K562 (cell line): Measurements from ENCODE around the gene FRRS1L. TPM values are rescaled to one million over a fixed set of nuclear protein-coding genes. Genes with fewer than 3 reads are reported as not detected.

ENCODE experiments used
- AFF1 ChIP-seq, 2 experiments: fragments of 450-650 bp; IDR thresholded peaks; 2 replicates each; pipeline ENCODE4 v1.6.1; 2018; ENCODE audit warnings: mild to moderate bottlenecking in 2 of 2, low read depth in 1 of 2; ENCODE audit not compliant: partially characterized antibody in 2 of 2
- KAT2B ChIP-seq: IDR thresholded peaks from one replicate; pipeline ENCODE4 v1.6.1; 2012; ENCODE audit warnings: low read depth, mild to moderate bottlenecking, control low read depth, inconsistent platforms, low read length, moderate library complexity
- MGA ChIP-seq: fragments of 450-650 bp; IDR thresholded peaks from 2 replicates; pipeline ENCODE4 v1.6.1; 2016; ENCODE audit warnings: mild to moderate bottlenecking, moderate library complexity
- NBN ChIP-seq: fragments of 450-650 bp; IDR thresholded peaks from 2 replicates; pipeline ENCODE4 v1.6.1; 2016; ENCODE audit warnings: low read depth, mild to moderate bottlenecking
- THAP12 ChIP-seq: fragments of 250-450 bp; sonication (Bioruptor Pico); IDR thresholded peaks from 2 replicates; pipeline ENCODE4 v1.9.0; 2021; ENCODE audit warnings: mild to moderate bottlenecking, inconsistent platforms
- XRCC4 ChIP-seq: IDR thresholded peaks from one replicate; pipeline ENCODE4 v1.6.1; 2011; ENCODE audit not compliant: insufficient read depth, insufficient read length; ENCODE audit errors: extremely low read depth
- polyA plus RNA-seq, 8 experiments: library from polyadenylated mRNA; depleted of rRNA in 4 of 8; stranded (reverse) in 5 of 8; unstranded in 3 of 8; fragments of >200 nt; fragmentation: Nextera tagmentation in 2 of 8; fragmentation: Illumina TruSeq in 1 of 8; extraction: Ambion mirVana in 2 of 8; extraction: Trizol in 1 of 8; gene quantifications; 2 replicates each; pipeline versions ENCODE4 v1.2.1 to v1.2.3, GENCODE V29; 2011 to 2014; ENCODE audit warnings: inconsistent platforms in 1 of 8, missing spikeins in 1 of 8
- total RNA-seq, 7 experiments: library from RNA; depleted of rRNA in 6 of 7; stranded (reverse); fragments of >200 nt in 6 of 7; fragmentation: Illumina TruSeq in 2 of 7; extraction: Trizol in 2 of 7; gene quantifications; 2 replicates each; pipeline versions ENCODE4 v1.2.1 to v1.2.3, GENCODE V29; 2011 to 2021; ENCODE audit warnings: low replicate concordance in 1 of 7

Gene FRRS1L
- total and polyA plus RNA-seq, 9 of the 15 experiments (the other 6 are each of a cell fraction or from before 2014, with no cell fraction given), result under 0.01 to 0.04 (median 0.03) TPM; not detected in 5

- TF ChIP-seq MGA (no peak), XRCC4 (no peak), THAP12 (CRISPR knock-in tag) (no peak), NBN (no peak), AFF1 (IDR thresholded peaks at IDR 0.05; ENCODE audit: low read depth in 1 of 2, partially characterized antibody in 2 of 2) (no peak), KAT2B (no peak)
Measured at GRCh38 chr9:109161471-109161870, 5.6 kb downstream of the FRRS1L start (continued).
